HepG2 (cell line): ENCODE results near the gene EMC8. TPM values are rescaled to one million over a fixed set of nuclear protein-coding genes. Genes with fewer than 3 reads are reported as not detected.
A peak's percentile ranks its signal among the peaks of the same experiment; 100 is the strongest.

Source experiments
- ARID2 ChIP-seq: sonication (generic); formaldehyde crosslinking; IDR thresholded peaks from 2 replicates; pipeline ENCODE4 v1.8.1; 2022; ENCODE audit warnings: mild to moderate bottlenecking, missing genetic modification reagents, borderline replicate concordance
- ATF3 ChIP-seq: sonication (generic); formaldehyde crosslinking; IDR thresholded peaks from 2 replicates; pipeline ENCODE4 v1.4.0; 2020; ENCODE audit warnings: missing genetic modification reagents
- SETDB1 ChIP-seq: sonication (generic); formaldehyde crosslinking; IDR thresholded peaks from 2 replicates; pipeline ENCODE4 v1.5.1; 2020; ENCODE audit warnings: missing genetic modification reagents, mild to moderate bottlenecking, borderline replicate concordance
- SYNCRIP ChIP-seq: fragments of 200-400 bp; formaldehyde crosslinking; IDR thresholded peaks from 2 replicates; pipeline ENCODE4 v1.6.1; 2018; ENCODE audit warnings: mild to moderate bottlenecking, low read depth, low read length; ENCODE audit not compliant: insufficient read depth
- TFAP4 ChIP-seq: sonication (generic); IDR thresholded peaks from 2 replicates; pipeline ENCODE4 v1.6.1; 2016; ENCODE audit warnings: low read depth, borderline replicate concordance
- U2AF2 ChIP-seq: fragments of 200-400 bp; formaldehyde crosslinking; IDR thresholded peaks from 2 replicates; pipeline ENCODE4 v1.6.1; 2017; ENCODE audit warnings: low read depth, mild to moderate bottlenecking, low read length
- ZNF124 ChIP-seq: sonication (generic); formaldehyde crosslinking; IDR thresholded peaks from 2 replicates; pipeline ENCODE4 v1.4.0; 2020; ENCODE audit warnings: missing genetic modification reagents
- ZNF451 ChIP-seq: sonication (generic); formaldehyde crosslinking; IDR thresholded peaks from 2 replicates; pipeline ENCODE4 v1.5.0; 2020; ENCODE audit warnings: mild to moderate bottlenecking, missing genetic modification reagents
- ZNF670 ChIP-seq: sonication (generic); formaldehyde crosslinking; IDR thresholded peaks from 2 replicates; pipeline ENCODE4 v1.8.0; 2022; ENCODE audit warnings: mild to moderate bottlenecking, missing genetic modification reagents, borderline replicate concordance
- ZNF710 ChIP-seq: sonication (generic); formaldehyde crosslinking; IDR thresholded peaks from 2 replicates; pipeline ENCODE4 v1.5.0; 2020; ENCODE audit warnings: mild to moderate bottlenecking, missing genetic modification reagents, borderline replicate concordance
- ZNF746 ChIP-seq: sonication (generic); formaldehyde crosslinking; IDR thresholded peaks from 2 replicates; pipeline ENCODE4 v1.8.0; 2022; ENCODE audit warnings: mild to moderate bottlenecking, missing genetic modification reagents
- ZNF792 ChIP-seq: IDR thresholded peaks from 2 replicates; pipeline ENCODE4 v1.6.1; 2016
- ZSCAN5A ChIP-seq: sonication (generic); formaldehyde crosslinking; IDR thresholded peaks from 2 replicates; pipeline ENCODE4 v1.8.0; 2022; ENCODE audit warnings: mild to moderate bottlenecking, missing genetic modification reagents, borderline replicate concordance
- polyA plus RNA-seq, 8 experiments: library from polyadenylated mRNA; depleted of rRNA in 3 of 8; stranded (reverse) in 7 of 8; unstranded in 1 of 8; fragments of >200 nt; fragmentation: Illumina TruSeq in 4 of 8; extraction: Trizol in 4 of 8; gene quantifications; 2 replicates each; pipeline versions ENCODE4 v1.2.1 to v1.2.3, GENCODE V29; 2011 to 2016; ENCODE audit warnings: low read depth in 4 of 8, missing spikeins in 1 of 8, mixed read lengths in 1 of 8; ENCODE audit not compliant: insufficient read depth in 1 of 8
- total RNA-seq, 5 experiments: library from RNA; depleted of rRNA; stranded (reverse); fragments of >200 nt; fragmentation: Illumina TruSeq; extraction: Trizol; gene quantifications; 2 replicates each; pipeline ENCODE4 v1.2.3, GENCODE V29; 2016; ENCODE audit warnings: low read depth in 1 of 5
- TF ChIP-seq, protein P1 (sequence below): sonication (generic); formaldehyde crosslinking; IDR thresholded peaks from 2 replicates; pipeline ENCODE4 v1.4.0; 2020; ENCODE audit warnings: missing genetic modification reagents, borderline replicate concordance
- TF ChIP-seq, protein P2 (sequence below): sonication (generic); formaldehyde crosslinking; IDR thresholded peaks from 2 replicates; pipeline ENCODE4 v1.8.0; 2022; ENCODE audit warnings: missing genetic modification reagents, mild to moderate bottlenecking, borderline replicate concordance
- TF ChIP-seq, protein P3 (sequence below): sonication (generic); formaldehyde crosslinking; IDR thresholded peaks from 2 replicates; pipeline ENCODE4 v1.4.0; 2020; ENCODE audit warnings: mild to moderate bottlenecking, missing genetic modification reagents

Gene EMC8
- total and polyA plus RNA-seq, 2 of the 13 experiments (the other 11 are each of a cell fraction or from before 2014, with no cell fraction given): 55.0 to 76.0 TPM

DNA sequence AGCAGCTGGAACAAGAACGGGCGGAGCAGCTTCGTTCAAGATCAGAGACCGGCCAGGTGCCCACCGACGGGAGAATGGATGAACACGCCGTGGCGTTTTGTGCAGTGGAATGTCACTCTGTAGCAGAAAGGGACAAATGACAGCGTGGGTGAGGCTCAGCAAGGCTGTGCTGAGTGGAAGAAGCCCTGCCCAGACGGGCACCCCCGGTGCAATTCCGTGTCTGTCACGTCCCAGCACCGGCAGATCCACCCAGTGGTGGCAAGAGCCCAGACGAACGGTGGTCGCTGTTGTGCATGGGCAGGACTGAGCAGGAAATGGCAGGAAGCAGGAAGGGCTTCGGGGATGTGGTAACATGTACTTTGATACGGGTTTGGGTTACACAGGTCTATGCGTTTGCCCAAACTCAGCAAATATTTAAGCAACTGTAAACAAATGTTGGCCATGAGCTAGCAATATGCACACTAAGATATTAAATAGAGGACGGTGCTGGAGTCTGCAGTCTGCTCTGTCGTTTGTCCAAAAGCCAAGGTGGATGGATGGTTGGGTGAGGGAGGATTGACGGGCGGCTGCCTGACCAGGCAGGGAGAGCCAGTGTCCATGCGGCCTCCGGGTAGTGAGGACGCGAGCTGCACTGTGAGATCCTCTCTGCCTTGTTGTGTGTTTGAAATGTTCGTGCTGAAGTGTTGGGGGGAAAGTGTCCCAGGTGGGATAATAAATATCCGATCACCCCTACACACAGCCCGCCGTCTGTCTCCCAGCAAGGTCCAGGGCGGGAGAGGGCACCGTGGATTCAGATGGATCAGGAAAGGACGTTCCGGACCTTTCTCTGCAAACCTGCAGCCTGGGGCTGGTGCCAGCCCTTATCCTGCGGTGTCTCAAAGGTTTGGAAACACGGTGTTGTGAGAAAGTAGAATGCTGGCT lies 48.6 kb upstream of the EMC8 start (continued):
- TF ChIP-seq ZSCAN5A (CRISPR knock-in tag) (0 out of 2 replicates have a peak, but pooled peaks have one; percentile 90), ZNF451 (CRISPR knock-in tag) (0 out of 2 replicates have a peak, but pooled peaks have one; percentile 79), ZNF710 (CRISPR knock-in tag) (peak; percentile 98), SETDB1 (CRISPR knock-in tag) (no peak), ZNF746 (peak; percentile 95), ZNF670 (CRISPR knock-in tag) (peak; percentile 78), ATF3 (CRISPR knock-in tag) (no peak; the same call in 1 of the 2 replicates), U2AF2 (no peak), ZNF792 (CRISPR knock-in tag) (peak; percentile 92), ARID2 (CRISPR knock-in tag) (peak; percentile 91; the same call in 1 of the 2 replicates), TFAP4 (no peak), SYNCRIP (no peak), ZNF124 (0 out of 2 replicates have a peak, but pooled peaks have one; percentile 62)
- TF ChIP-seq, protein P1, sequence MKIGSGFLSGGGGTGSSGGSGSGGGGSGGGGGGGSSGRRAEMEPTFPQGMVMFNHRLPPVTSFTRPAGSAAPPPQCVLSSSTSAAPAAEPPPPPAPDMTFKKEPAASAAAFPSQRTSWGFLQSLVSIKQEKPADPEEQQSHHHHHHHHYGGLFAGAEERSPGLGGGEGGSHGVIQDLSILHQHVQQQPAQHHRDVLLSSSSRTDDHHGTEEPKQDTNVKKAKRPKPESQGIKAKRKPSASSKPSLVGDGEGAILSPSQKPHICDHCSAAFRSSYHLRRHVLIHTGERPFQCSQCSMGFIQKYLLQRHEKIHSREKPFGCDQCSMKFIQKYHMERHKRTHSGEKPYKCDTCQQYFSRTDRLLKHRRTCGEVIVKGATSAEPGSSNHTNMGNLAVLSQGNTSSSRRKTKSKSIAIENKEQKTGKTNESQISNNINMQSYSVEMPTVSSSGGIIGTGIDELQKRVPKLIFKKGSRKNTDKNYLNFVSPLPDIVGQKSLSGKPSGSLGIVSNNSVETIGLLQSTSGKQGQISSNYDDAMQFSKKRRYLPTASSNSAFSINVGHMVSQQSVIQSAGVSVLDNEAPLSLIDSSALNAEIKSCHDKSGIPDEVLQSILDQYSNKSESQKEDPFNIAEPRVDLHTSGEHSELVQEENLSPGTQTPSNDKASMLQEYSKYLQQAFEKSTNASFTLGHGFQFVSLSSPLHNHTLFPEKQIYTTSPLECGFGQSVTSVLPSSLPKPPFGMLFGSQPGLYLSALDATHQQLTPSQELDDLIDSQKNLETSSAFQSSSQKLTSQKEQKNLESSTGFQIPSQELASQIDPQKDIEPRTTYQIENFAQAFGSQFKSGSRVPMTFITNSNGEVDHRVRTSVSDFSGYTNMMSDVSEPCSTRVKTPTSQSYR (CRISPR knock-in tag): peak; percentile 65; the same call in 1 of the 2 replicates
- TF ChIP-seq, protein P2, sequence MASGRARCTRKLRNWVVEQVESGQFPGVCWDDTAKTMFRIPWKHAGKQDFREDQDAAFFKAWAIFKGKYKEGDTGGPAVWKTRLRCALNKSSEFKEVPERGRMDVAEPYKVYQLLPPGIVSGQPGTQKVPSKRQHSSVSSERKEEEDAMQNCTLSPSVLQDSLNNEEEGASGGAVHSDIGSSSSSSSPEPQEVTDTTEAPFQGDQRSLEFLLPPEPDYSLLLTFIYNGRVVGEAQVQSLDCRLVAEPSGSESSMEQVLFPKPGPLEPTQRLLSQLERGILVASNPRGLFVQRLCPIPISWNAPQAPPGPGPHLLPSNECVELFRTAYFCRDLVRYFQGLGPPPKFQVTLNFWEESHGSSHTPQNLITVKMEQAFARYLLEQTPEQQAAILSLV (CRISPR knock-in tag): no peak; the same call in 1 of the 2 replicates
- TF ChIP-seq, protein P3, sequence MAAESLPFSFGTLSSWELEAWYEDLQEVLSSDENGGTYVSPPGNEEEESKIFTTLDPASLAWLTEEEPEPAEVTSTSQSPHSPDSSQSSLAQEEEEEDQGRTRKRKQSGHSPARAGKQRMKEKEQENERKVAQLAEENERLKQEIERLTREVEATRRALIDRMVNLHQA: no peak
